ENCODE results near the gene PKD1.

GRCh38 chr16:2053897-2054296 is 81.8 kb downstream of the PKD1 start:
- TF ChIP-seq CTCF (IDR thresholded peaks at IDR 0.05; ENCODE audit: poor library complexity): no peak
- no peak for TF ChIP-seq EZH2 (IDR thresholded peaks at IDR 0.05; ENCODE audit: borderline replicate concordance)
